ENCODE results near the gene PTAFR. TPM values are rescaled to one million over a fixed set of nuclear protein-coding genes. Genes with fewer than 3 reads are reported as not detected.
A peak's percentile ranks its signal among the peaks of the same experiment; 100 is the strongest.

The PTAFR gene
- total RNA-seq, 6 experiments from 2014 or later: 0.90 to 5.2 (median 1.9) TPM

DNA sequence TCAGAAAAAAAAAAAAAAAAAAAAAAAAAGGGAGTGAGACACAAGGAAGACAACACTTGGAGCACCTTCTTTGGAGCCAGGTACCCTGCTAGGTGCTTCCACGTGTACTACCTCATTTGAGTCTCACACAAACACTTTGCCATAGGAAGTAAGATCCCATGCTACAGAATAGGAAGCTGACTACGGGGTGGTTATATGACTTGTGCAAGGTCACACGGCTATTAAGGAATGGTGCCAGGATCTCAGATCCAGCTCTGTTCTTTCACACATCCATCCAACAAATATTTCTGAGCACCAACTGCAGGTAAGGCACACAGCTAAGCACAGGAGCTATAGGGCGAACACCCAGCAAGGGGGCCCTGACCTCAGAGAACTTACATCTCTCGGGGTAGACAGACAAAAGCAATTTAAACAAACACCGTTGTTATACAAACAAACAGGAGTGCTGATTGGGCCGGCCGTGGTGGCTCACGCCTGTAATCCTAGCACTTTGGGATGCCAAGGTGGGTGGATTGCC, 22.4 kb downstream of the PTAFR start:
- ATAC-seq (peak in 1 of 4 donors; percentile 20), DNase-seq (no peak)
- no peaks in the 10 kb centered on the region for H3K9me3 ChIP-seq

GRCh38 chr1:28150125-28150780, 26.2 kb downstream of the PTAFR start:
- no peaks in the 10 kb centered on the region for H3K36me3 ChIP-seq
- no peak overlapping the region for H3K4me3 ChIP-seq
- H3K27me3 ChIP-seq: no peaks in the 10 kb centered on the region
- no peaks in the 10 kb centered on the region for H3K9me3 ChIP-seq
- peaks cover 0 to 12% (median 0%) of the 10 kb centered on the region in 4 donors for H3K4me1 ChIP-seq
- TF ChIP-seq POLR2A (IDR thresholded peaks at IDR 0.05): no peak
- TF ChIP-seq, protein P1, sequence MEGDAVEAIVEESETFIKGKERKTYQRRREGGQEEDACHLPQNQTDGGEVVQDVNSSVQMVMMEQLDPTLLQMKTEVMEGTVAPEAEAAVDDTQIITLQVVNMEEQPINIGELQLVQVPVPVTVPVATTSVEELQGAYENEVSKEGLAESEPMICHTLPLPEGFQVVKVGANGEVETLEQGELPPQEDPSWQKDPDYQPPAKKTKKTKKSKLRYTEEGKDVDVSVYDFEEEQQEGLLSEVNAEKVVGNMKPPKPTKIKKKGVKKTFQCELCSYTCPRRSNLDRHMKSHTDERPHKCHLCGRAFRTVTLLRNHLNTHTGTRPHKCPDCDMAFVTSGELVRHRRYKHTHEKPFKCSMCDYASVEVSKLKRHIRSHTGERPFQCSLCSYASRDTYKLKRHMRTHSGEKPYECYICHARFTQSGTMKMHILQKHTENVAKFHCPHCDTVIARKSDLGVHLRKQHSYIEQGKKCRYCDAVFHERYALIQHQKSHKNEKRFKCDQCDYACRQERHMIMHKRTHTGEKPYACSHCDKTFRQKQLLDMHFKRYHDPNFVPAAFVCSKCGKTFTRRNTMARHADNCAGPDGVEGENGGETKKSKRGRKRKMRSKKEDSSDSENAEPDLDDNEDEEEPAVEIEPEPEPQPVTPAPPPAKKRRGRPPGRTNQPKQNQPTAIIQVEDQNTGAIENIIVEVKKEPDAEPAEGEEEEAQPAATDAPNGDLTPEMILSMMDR (IDR thresholded peaks at IDR 0.05): no peak
- WGBS (ENCODE audit: insufficient coverage, low coverage, low lambda C conversion rate, missing lambda C conversion rate): 82% methylated on average over 10 of the region's 23 CpGs
- ATAC-seq: no peak
- intact Hi-C loops (cut with DNase I): no loop called here
- no peak overlapping the region for H3K27ac ChIP-seq
- no peak for DNase-seq

More for the DNA sequence above, 22.4 kb downstream of the PTAFR start:
- no peaks in the 10 kb centered on the region for H3K27me3 ChIP-seq
- WGBS (ENCODE audit: insufficient coverage, low coverage, low lambda C conversion rate, missing lambda C conversion rate): 40% methylated on average over 8 of the region's 9 CpGs
- no peaks in the 10 kb centered on the region for H3K36me3 ChIP-seq
- no peak overlapping the region for H3K27ac ChIP-seq
- no peak for TF ChIP-seq POLR2A (IDR thresholded peaks at IDR 0.05)
- TF ChIP-seq, protein P1 (IDR thresholded peaks at IDR 0.05): no peak
- peaks cover 0 to 15% (median 0%) of the 10 kb centered on the region in 4 donors for H3K4me1 ChIP-seq
- intact Hi-C loops (cut with DNase I): no loop called here
- H3K4me3 ChIP-seq: no peak overlapping the region

GRCh38 chr1:28148880-28149195, 27.7 kb downstream of the PTAFR start:
- DNase-seq (no peak), ATAC-seq (no peak)
- no peaks in the 10 kb centered on the region for H3K4me1 ChIP-seq
- TF ChIP-seq POLR2A (IDR thresholded peaks at IDR 0.05): no peak
- TF ChIP-seq, protein P1 (IDR thresholded peaks at IDR 0.05): no peak
- 100% methylated on average over 1 of the region's 1 CpG for WGBS (ENCODE audit: insufficient coverage, low coverage, low lambda C conversion rate, missing lambda C conversion rate)
- no peaks in the 10 kb centered on the region for H3K9me3 ChIP-seq
- H3K27ac ChIP-seq: no peak overlapping the region
- H3K27me3 ChIP-seq: no peaks in the 10 kb centered on the region
- H3K36me3 ChIP-seq: no peaks in the 10 kb centered on the region
- intact Hi-C loops (cut with DNase I): no loop called here
- no peak overlapping the region for H3K4me3 ChIP-seq

DNA sequence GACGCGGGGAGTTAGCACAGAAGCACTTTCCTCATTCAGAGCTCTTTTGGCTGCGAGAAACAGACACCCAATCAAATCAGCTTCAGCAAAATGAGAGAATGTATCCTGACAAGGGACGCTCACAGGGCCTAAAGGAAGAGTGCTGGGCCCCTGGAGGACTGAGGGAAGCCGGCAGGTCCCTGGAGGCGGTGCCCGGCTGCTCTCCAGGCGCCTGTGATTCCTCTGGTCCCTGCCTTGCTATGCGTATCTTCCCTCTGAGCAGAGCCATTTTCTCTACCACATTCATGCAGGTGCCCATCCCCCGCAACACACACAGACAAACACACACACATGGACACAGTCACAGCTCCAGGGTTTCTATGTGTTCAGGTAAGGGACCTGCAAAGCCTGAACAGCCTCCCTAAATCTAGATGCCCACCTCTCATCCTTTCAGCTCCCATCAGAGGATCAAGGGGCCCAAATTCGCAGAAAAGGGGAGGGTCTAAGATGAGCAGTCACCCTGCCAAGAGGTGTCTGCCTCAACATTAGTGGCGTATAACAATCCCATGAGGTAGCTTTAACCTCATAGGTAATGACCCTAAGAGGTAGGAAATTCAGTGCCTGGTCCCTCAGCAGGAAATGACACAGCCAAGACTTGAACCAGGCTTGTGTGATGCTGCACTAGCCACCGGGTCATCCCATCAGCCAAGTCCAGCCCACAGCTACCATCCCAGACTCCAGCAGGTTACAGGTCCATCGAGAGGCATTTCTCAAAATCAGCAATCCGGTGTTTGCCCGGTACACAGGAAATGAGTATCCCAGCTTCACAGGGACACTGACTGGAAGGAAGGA, 29.0 kb downstream of the PTAFR start:
- Histone ChIP-seq H3K27me3 (no peaks in the 10 kb centered on the region), H3K4me1 (no peaks in the 10 kb centered on the region), H3K36me3 (no peaks in the 10 kb centered on the region), H3K9me3 (no peaks in the 10 kb centered on the region), H3K27ac (no peak overlapping the region), H3K4me3 (no peak overlapping the region)
- intact Hi-C loops (cut with DNase I): no loop called here
- no peak for TF ChIP-seq POLR2A (IDR thresholded peaks at IDR 0.05)
- TF ChIP-seq, protein P1 (IDR thresholded peaks at IDR 0.05): no peak
- WGBS (ENCODE audit: insufficient coverage, low coverage, low lambda C conversion rate, missing lambda C conversion rate): 58% methylated on average over 6 of the region's 16 CpGs
- no peak for DNase-seq
- ATAC-seq: peak in 1 of 4 donors; percentile 22

All from right lobe of liver (tissue), 6 donors.